IPS DF 6.9 (cell line): Measurements from ENCODE around the gene GCG.

Experiments used
- DNase-seq: peaks from one replicate; pipeline ENCODE4 v3.0.0-alpha.2; 2013; ENCODE audit warnings: low read depth, low spot score
- H3K27ac ChIP-seq: one replicate; pipeline ENCODE4 v1.5.1; 2013; ENCODE audit warnings: low read length, control low read depth
- H3K27me3 ChIP-seq: 2 replicates; pipeline ENCODE4 v1.6.1; 2013; ENCODE audit warnings: mild to moderate bottlenecking, low read length; ENCODE audit not compliant: control insufficient read depth, insufficient read depth
- H3K36me3 ChIP-seq: 2 replicates; pipeline ENCODE4 v1.6.1; 2013; ENCODE audit warnings: low read length; ENCODE audit not compliant: control insufficient read depth, insufficient read depth
- H3K4me1 ChIP-seq: 2 replicates; pipeline ENCODE4 v1.6.1; 2013; ENCODE audit warnings: low read length; ENCODE audit not compliant: control insufficient read depth, insufficient read depth
- H3K4me3 ChIP-seq: 2 replicates; pipeline ENCODE4 v1.5.1; 2013; ENCODE audit warnings: mild to moderate bottlenecking, low read length
- H3K9me3 ChIP-seq: 2 replicates; pipeline ENCODE4 v1.6.1; 2013; ENCODE audit warnings: low read length, inconsistent platforms; ENCODE audit not compliant: control insufficient read depth, insufficient read depth
- WGBS: extraction: QIAGEN DNeasy Blood & Tissue Kit; methylation state at CpG from one replicate; pipeline ENCODE4 v1.1.7; 2013; ENCODE audit warnings: mixed read lengths, missing lambda C conversion rate; ENCODE audit not compliant: insufficient read length, insufficient coverage; 5-methylcytosine and 5-hydroxymethylcytosine counted together

The GCG gene

DNA sequence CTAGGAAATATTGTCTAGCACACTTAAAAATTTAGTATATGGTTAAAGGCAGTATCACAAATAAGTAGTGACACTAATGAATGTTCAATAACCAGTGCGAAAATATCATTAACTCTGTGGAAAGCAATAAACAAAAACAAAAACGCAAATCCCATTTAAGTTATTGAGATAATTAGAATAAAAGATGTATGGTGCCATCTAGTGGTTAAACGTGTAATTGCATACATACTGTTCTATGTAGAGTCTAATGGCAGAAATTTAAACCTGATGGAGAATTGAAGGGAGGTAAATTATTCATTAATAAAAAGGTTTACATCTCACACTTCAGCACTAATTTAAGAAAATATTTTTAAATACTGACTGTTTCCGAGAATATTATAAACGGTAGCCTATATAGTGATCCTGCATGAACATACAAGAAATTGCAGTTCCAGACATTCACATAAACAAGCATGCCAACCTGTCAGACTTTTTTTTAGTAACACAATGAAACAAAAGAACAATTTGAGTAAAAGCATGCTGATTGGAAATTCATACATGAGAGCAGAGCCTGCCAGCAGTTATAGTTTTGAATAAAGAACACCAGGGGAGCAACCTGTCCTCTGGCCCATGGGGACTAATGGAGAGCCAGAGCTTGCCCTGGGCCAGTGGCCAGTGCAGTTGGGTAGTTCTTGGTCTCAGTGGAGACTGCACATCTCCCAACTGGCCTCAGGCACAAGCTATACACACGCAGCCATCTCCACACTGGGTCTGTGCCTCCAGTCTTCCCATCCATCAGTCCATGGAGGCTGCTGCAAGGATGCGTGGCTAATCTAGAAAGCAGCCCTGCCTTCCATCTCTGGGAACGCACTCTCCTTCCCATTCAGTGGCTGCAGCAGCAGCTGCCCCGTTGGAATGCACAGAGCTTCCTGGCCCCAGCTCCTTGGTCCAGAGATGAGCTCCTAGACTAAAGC lies 28.0 kb downstream of the GCG start:
- Histone ChIP-seq H3K36me3 (no peaks in the 10 kb centered on the region), H3K4me3 (no peak overlapping the region), H3K27ac (no peak overlapping the region), H3K27me3 (no peaks in the 10 kb centered on the region), H3K9me3 (no peaks in the 10 kb centered on the region), H3K4me1 (no peaks in the 10 kb centered on the region)
- peak; percentile 25 for DNase-seq
- no CpG with 5 or more reads among the region's 9 CpGs for WGBS

DNA sequence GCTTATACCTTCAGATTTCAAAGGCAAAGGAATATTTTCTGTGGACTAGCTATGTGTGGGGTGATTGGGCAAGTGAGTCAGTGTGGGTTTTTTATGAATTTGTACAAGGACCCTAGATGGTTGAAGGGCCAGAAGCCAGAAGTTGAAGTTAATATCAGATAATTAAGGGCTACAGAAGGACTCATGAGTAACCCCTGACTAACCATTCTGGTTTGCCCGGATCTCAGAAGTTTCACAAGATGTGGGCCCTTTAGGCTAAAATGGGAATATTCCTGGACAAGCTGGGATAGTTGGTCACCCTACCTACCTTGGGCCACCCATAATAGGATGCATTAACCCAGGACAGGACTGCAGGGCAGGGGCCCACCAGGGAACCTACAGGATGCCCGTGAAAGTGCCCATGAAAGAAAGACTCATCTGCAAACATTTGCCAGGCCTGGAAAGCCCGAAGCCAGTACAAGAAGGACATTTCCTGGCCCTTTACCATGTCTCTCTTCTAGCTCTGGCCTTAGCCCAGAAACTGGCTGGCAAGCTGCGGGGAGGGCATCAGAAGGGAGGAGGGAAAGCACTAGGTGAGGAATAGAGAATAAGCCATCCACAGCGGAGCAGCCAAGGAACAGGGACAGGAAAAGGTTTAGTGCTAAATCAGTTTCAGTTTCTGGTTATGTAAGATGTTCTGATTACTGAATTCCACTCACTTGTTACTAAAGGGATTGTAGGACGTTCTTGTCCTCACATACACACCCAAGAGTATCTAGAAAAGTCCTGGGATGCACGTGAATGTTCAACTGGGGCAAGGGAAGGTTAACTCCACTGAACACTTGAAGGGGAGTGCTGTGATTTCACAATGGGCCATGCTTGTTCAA lies 33.6 kb downstream of the GCG start:
- H3K4me3 ChIP-seq, result no peak overlapping the region
- no peak overlapping the region for H3K27ac ChIP-seq
- no peaks in the 10 kb centered on the region for H3K36me3 ChIP-seq
- H3K4me1 ChIP-seq, result no peaks in the 10 kb centered on the region; the same call in 1 of the 2 replicates
- no peaks in the 10 kb centered on the region for H3K27me3 ChIP-seq
- H3K9me3 ChIP-seq, result no peaks in the 10 kb centered on the region
- no peak for DNase-seq
- no CpG with 5 or more reads among the region's 7 CpGs for WGBS

GRCh38 chr2:162116352-162116751 lies 35.7 kb downstream of the GCG start:
- Histone ChIP-seq H3K36me3 (no peaks in the 10 kb centered on the region), H3K4me1 (no peaks in the 10 kb centered on the region; the same call in 1 of the 2 replicates), H3K4me3 (no peak overlapping the region), H3K27ac (no peak overlapping the region), H3K27me3 (no peaks in the 10 kb centered on the region), H3K9me3 (no peaks in the 10 kb centered on the region)
- no peak for DNase-seq

GRCh38 chr2:162115076-162115475 lies 37.0 kb downstream of the GCG start:
- no peak overlapping the region for H3K4me3 ChIP-seq
- no peaks in the 10 kb centered on the region for H3K36me3 ChIP-seq
- no peak overlapping the region for H3K27ac ChIP-seq
- DNase-seq, result no peak
- H3K9me3 ChIP-seq, result no peaks in the 10 kb centered on the region
- no peaks in the 10 kb centered on the region for H3K27me3 ChIP-seq
- no peaks in the 10 kb centered on the region; the same call in 1 of the 2 replicates for H3K4me1 ChIP-seq
- no CpG with 5 or more reads among the region's 2 CpGs for WGBS

DNA sequence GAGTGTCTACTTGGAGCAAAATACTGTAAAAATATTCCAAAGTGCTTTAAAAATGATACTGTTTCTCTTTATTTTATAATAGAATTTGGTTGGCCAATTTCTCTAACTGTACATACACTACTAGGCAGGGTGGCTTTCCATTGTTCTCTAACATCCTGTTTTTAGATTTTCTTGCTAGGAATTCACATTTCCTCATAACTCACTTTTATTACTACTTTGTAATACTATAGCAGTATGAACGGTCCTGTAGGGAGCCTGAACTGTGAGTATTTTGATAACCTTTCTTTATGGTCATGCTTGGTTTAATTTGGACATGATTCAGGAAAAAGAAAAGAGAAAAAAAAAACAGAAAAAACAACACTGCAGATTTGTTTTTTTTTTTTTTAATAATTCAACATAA lies 37.8 kb downstream of the GCG start:
- H3K9me3 ChIP-seq, result no peaks in the 10 kb centered on the region
- no peaks in the 10 kb centered on the region; the same call in 1 of the 2 replicates for H3K4me1 ChIP-seq
- H3K36me3 ChIP-seq, result no peaks in the 10 kb centered on the region
- no peak overlapping the region for H3K27ac ChIP-seq
- WGBS, result no CpG with 5 or more reads among the region's 1 CpG
- H3K27me3 ChIP-seq, result no peaks in the 10 kb centered on the region
- no peak overlapping the region for H3K4me3 ChIP-seq
- DNase-seq, result no peak

GRCh38 chr2:162113776-162114168 lies 38.3 kb downstream of the GCG start:
- Histone ChIP-seq H3K27me3 (no peaks in the 10 kb centered on the region), H3K27ac (no peak overlapping the region), H3K4me3 (no peak overlapping the region), H3K36me3 (no peaks in the 10 kb centered on the region), H3K9me3 (no peaks in the 10 kb centered on the region), H3K4me1 (no peaks in the 10 kb centered on the region; the same call in 1 of the 2 replicates)
- WGBS, result no CpG with 5 or more reads among the region's 1 CpG
- no peak for DNase-seq

- Histone ChIP-seq H3K27ac (no peak overlapping the region), H3K36me3 (no peaks in the 10 kb centered on the region)
Measured at GRCh38 chr2:162113088-162113775, 38.8 kb downstream of the GCG start.

GRCh38 chr2:162111958-162112850 lies 39.8 kb downstream of the GCG start:
- Histone ChIP-seq H3K27me3 (no peaks in the 10 kb centered on the region), H3K9me3 (no peaks in the 10 kb centered on the region), H3K27ac (no peak overlapping the region), H3K36me3 (no peaks in the 10 kb centered on the region), H3K4me1 (no peaks in the 10 kb centered on the region; the same call in 1 of the 2 replicates), H3K4me3 (no peak overlapping the region)
- no CpG with 5 or more reads among the region's 5 CpGs for WGBS
- no peak for DNase-seq

More at GRCh38 chr2:162113088-162113775, 38.8 kb downstream of the GCG start:
- no CpG with 5 or more reads among the region's 3 CpGs for WGBS
- no peaks in the 10 kb centered on the region; the same call in 1 of the 2 replicates for H3K4me1 ChIP-seq
- H3K9me3 ChIP-seq, result no peaks in the 10 kb centered on the region
- no peak for DNase-seq
- no peaks in the 10 kb centered on the region for H3K27me3 ChIP-seq
- no peak overlapping the region for H3K4me3 ChIP-seq

GRCh38 chr2:162107361-162107901 lies 44.6 kb downstream of the GCG start:
- WGBS, result no CpG with 5 or more reads among the region's 4 CpGs
- Histone ChIP-seq H3K4me3 (no peak overlapping the region), H3K27ac (no peak overlapping the region), H3K9me3 (no peaks in the 10 kb centered on the region), H3K27me3 (no peaks in the 10 kb centered on the region), H3K36me3 (no peaks in the 10 kb centered on the region), H3K4me1 (no peaks in the 10 kb centered on the region)
- DNase-seq, result no peak
